Stimulated activated CD8-positive, alpha-beta memory T cell treated with anti-CD3 and anti-CD28 coated beads, Interleukin-12 subunit alpha, Interleukin-12 subunit beta, amount 100 ng/mL, for 24 hours (primary cell): ENCODE measurements around the gene MXRA8.
A peak's percentile ranks its signal among the peaks of the same experiment; 100 is the strongest.

Source experiments
- DNase-seq: peaks from one replicate; pipeline ENCODE4 v3.0.0-alpha.2; 2020; ENCODE audit errors: extremely low read depth

Gene MXRA8

GRCh38 chr1:1335792-1336248 is 22.5 kb downstream of the MXRA8 start:
- no peak for DNase-seq

- no peak for DNase-seq
These were observed 23.1 kb downstream of the MXRA8 start for GRCh38 chr1:1335283-1335682.

GRCh38 chr1:1334835-1335234 is 23.5 kb downstream of the MXRA8 start:
- no peak for DNase-seq

GRCh38 chr1:1333551-1334241 is 24.7 kb downstream of the MXRA8 start:
- DNase-seq = no peak

GRCh38 chr1:1332774-1333480 is 25.4 kb downstream of the MXRA8 start:
- no peak for DNase-seq

- no peak for DNase-seq
These were observed 26.2 kb downstream of the MXRA8 start for GRCh38 chr1:1332031-1332755.

- no peak for DNase-seq
These were observed 27.0 kb downstream of the MXRA8 start, which contains the start of gene TAS1R3 for GRCh38 chr1:1331068-1331965. TSS of gene TAS1R3 (plus strand) at chr1:1331280. CDS start at chr1:1331346, 66 bp downstream.

GRCh38 chr1:1330366-1331067 is 27.8 kb downstream of the MXRA8 start:
- DNase-seq = no peak

GRCh38 chr1:1329304-1330210 is 28.8 kb downstream of the MXRA8 start:
- DNase-seq = no peak

- DNase-seq = no peak
These were observed 30.1 kb downstream of the MXRA8 start for GRCh38 chr1:1328254-1328653.

GRCh38 chr1:1327291-1327690 is 31.1 kb downstream of the MXRA8 start:
- DNase-seq = no peak

- DNase-seq = no peak
These were observed 32.2 kb downstream of the MXRA8 start for GRCh38 chr1:1326075-1326605.

GRCh38 chr1:1325288-1326074 is 32.9 kb downstream of the MXRA8 start:
- no peak for DNase-seq

- peak; percentile 92 for DNase-seq
These were observed 33.6 kb downstream of the MXRA8 start, which contains the start of the genes CPTP and INTS11 for GRCh38 chr1:1324524-1325287. TSS of gene CPTP (plus strand) at chr1:1324802. CDS start at chr1:1326911, 2,109 bp downstream. TSS of gene INTS11 (minus strand) at chr1:1324660. CDS start at chr1:1324608, 52 bp downstream.

GRCh38 chr1:1324084-1324523 is 34.3 kb downstream of the MXRA8 start:
- DNase-seq = no peak

- no peak for DNase-seq
These were observed 35.4 kb downstream of the MXRA8 start for GRCh38 chr1:1322952-1323351.

GRCh38 chr1:1322418-1322817 is 35.9 kb downstream of the MXRA8 start:
- no peak for DNase-seq

- no peak for DNase-seq
These were observed 36.9 kb downstream of the MXRA8 start for GRCh38 chr1:1321477-1321876.
